AG09309 (cell line): ENCODE results near the gene CDH13.

Experiments used
- DNase-seq: peaks from one replicate; pipeline ENCODE4 v3.0.0-alpha.2; 2010; ENCODE audit warnings: low read depth
- H3K4me3 ChIP-seq: 2 replicates; pipeline ENCODE4 v1.5.1; 2011; ENCODE audit warnings: mild to moderate bottlenecking, low read depth, low read length, moderate library complexity; ENCODE audit not compliant: control insufficient read depth
- CTCF ChIP-seq: IDR thresholded peaks from 2 replicates; pipeline ENCODE4 v1.5.1; 2011; ENCODE audit warnings: mild to moderate bottlenecking, low read depth, low read length, inconsistent platforms; ENCODE audit not compliant: insufficient read depth, control insufficient read depth; ENCODE audit errors: missing control alignments

The CDH13 gene

GRCh38 chr16:82626791-82627261 is at the start of gene CDH13:
Gene CDH13, plus strand, starts transcription at chr16:82626969.
- TF ChIP-seq CTCF, result no peak
- peak; percentile 43 for DNase-seq
- peak within 1 kb of the TSS; percentile 86 for H3K4me3 ChIP-seq

- peak; percentile 55 for TF ChIP-seq CTCF
- no peak for DNase-seq
- H3K4me3 ChIP-seq, result no peak overlapping the region
These were observed 46.4 kb upstream of the CDH13 start for GRCh38 chr16:82580298-82580890.

- TF ChIP-seq CTCF, result no peak
- no peak overlapping the region for H3K4me3 ChIP-seq
- DNase-seq, result no peak
These were observed 43.8 kb upstream of the CDH13 start for GRCh38 chr16:82582975-82583374.

- no peak for DNase-seq
- TF ChIP-seq CTCF, result no peak
- H3K4me3 ChIP-seq, result no peak overlapping the region
These were observed 43.3 kb upstream of the CDH13 start for GRCh38 chr16:82583422-82583821.

GRCh38 chr16:82584553-82585152 is 42.1 kb upstream of the CDH13 start:
- no peak for DNase-seq
- no peak overlapping the region for H3K4me3 ChIP-seq
- no peak for TF ChIP-seq CTCF

GRCh38 chr16:82585675-82586074 is 41.1 kb upstream of the CDH13 start:
- TF ChIP-seq CTCF, result no peak
- peak; percentile 29 for DNase-seq
- H3K4me3 ChIP-seq, result no peak overlapping the region
